ENCODE results near the gene C1QTNF4.

Gene C1QTNF4

GRCh38 chr11:47631473-47631872 lies 37.3 kb upstream of the C1QTNF4 start:
- H3K27me3 ChIP-seq (ENCODE audit: insufficient read depth, poor library complexity, severe bottlenecking), result no peaks in the 10 kb centered on the region
- no peak overlapping the region for H3K27ac ChIP-seq (replicated peaks)
- no peak overlapping the region for H3K4me3 ChIP-seq (replicated peaks; ENCODE audit: insufficient read depth, low read length)
- TF ChIP-seq SPI1 (IDR thresholded peaks at IDR 0.05; ENCODE audit: borderline replicate concordance, low read depth) (no peak), GABPA (IDR thresholded peaks at IDR 0.05; ENCODE audit: low read depth) (no peak), CTCF (IDR thresholded peaks at IDR 0.05; ENCODE audit: insufficient read depth, low read length) (no peak), POLR2AphosphoS5 (IDR thresholded peaks at IDR 0.05; ENCODE audit: low read depth) (no peak), REST (IDR thresholded peaks at IDR 0.05; ENCODE audit: insufficient replicate concordance, low read depth) (no peak)
- DNase-seq (ENCODE audit: low read depth in 1 of 2, low spot score in 1 of 2), result no peak

- Histone ChIP-seq H3K27me3 (ENCODE audit: insufficient read depth, poor library complexity, severe bottlenecking) (no peaks in the 10 kb centered on the region), H3K27ac (replicated peaks) (no peak overlapping the region), H3K4me3 (replicated peaks; ENCODE audit: insufficient read depth, low read length) (no peak overlapping the region)
- no peak for DNase-seq (ENCODE audit: low read depth in 1 of 2, low spot score in 1 of 2)
- TF ChIP-seq POLR2AphosphoS5 (IDR thresholded peaks at IDR 0.05; ENCODE audit: low read depth) (no peak), CTCF (IDR thresholded peaks at IDR 0.05; ENCODE audit: insufficient read depth, low read length) (no peak), SPI1 (IDR thresholded peaks at IDR 0.05; ENCODE audit: borderline replicate concordance, low read depth) (no peak), GABPA (IDR thresholded peaks at IDR 0.05; ENCODE audit: low read depth) (no peak), REST (IDR thresholded peaks at IDR 0.05; ENCODE audit: insufficient replicate concordance, low read depth) (no peak)
Observed at GRCh38 chr11:47628026-47628425, 33.8 kb upstream of the C1QTNF4 start.

- no peak overlapping the region for H3K4me3 ChIP-seq (replicated peaks; ENCODE audit: insufficient read depth, low read length)
- H3K27me3 ChIP-seq (ENCODE audit: insufficient read depth, poor library complexity, severe bottlenecking), result no peaks in the 10 kb centered on the region
- no peak for TF ChIP-seq POLR2AphosphoS5 (IDR thresholded peaks at IDR 0.05; ENCODE audit: low read depth)
- TF ChIP-seq REST (IDR thresholded peaks at IDR 0.05; ENCODE audit: insufficient replicate concordance, low read depth), result no peak
- TF ChIP-seq CTCF (IDR thresholded peaks at IDR 0.05; ENCODE audit: insufficient read depth, low read length), result no peak
- TF ChIP-seq GABPA (IDR thresholded peaks at IDR 0.05; ENCODE audit: low read depth), result no peak
- no peak for TF ChIP-seq SPI1 (IDR thresholded peaks at IDR 0.05; ENCODE audit: borderline replicate concordance, low read depth)
- no peak for DNase-seq (ENCODE audit: low read depth in 1 of 2, low spot score in 1 of 2)
- H3K27ac ChIP-seq (replicated peaks), result no peak overlapping the region
Observed at GRCh38 chr11:47626234-47626633, 32.0 kb upstream of the C1QTNF4 start.
